ENCODE data around the gene C6orf62.

GRCh38 chr6:24719125-24719971, at the start of gene C6orf62:
- TF ChIP-seq CTCF (IDR thresholded peaks at IDR 0.05) (no peak), POLR2A (IDR thresholded peaks at IDR 0.05) (no peak), POLR2AphosphoS5 (IDR thresholded peaks at IDR 0.05) (no peak)

Data from prostate gland (tissue), 2 donors.